CD4-positive, alpha-beta memory T cell (primary cell): Measurements from ENCODE around the gene ADGRA3. TPM values are rescaled to one million over a fixed set of nuclear protein-coding genes. Genes with fewer than 3 reads are reported as not detected.

ENCODE experiments used
- CTCF ChIA-PET: fragments of 350-600 bp; sonication (Branson Sonifier 250); formaldehyde crosslinking; loops from one replicate; lab custom pipeline; 2021; ENCODE audit warnings: inconsistent platforms; ENCODE audit not compliant: partially characterized antibody; lab: Charles Lee
- POLR2A ChIA-PET: fragments of 350-600 bp; sonication (Branson Sonifier 250); formaldehyde crosslinking; loops from one replicate; lab custom pipeline; 2021; ENCODE audit not compliant: partially characterized antibody; lab: Charles Lee
- DNase-seq, 5 donors: peaks; one replicate each; pipeline versions ENCODE4 v3.0.0 to v3.0.0-alpha.2; 2020 to 2022; ENCODE audit warnings: mixed read lengths in 1 of 5
- H3K27ac ChIP-seq: one replicate; pipeline ENCODE4 v1.7.0; 2013; ENCODE audit warnings: low read depth, low read length
- H3K27me3 ChIP-seq: 2 replicates; pipeline ENCODE4 v1.7.0; 2013; ENCODE audit warnings: mild to moderate bottlenecking, low read length, moderate library complexity; ENCODE audit not compliant: insufficient read depth
- H3K36me3 ChIP-seq: 2 replicates; pipeline ENCODE4 v1.7.0; 2013; ENCODE audit warnings: mild to moderate bottlenecking, low read length, moderate library complexity; ENCODE audit not compliant: insufficient read depth
- H3K4me1 ChIP-seq: 2 replicates; pipeline ENCODE4 v1.7.0; 2013; ENCODE audit warnings: mild to moderate bottlenecking, low read length, moderate library complexity; ENCODE audit not compliant: insufficient read depth
- H3K4me3 ChIP-seq, 2 donors: one replicate each; pipeline ENCODE4 v1.7.0; 2013; ENCODE audit warnings: low read length in 2 of 2, mild to moderate bottlenecking in 1 of 2
- H3K9me3 ChIP-seq, 2 donors: one replicate each; pipeline ENCODE4 v1.7.0; 2013; ENCODE audit warnings: low read length in 2 of 2, control low read depth in 1 of 2; ENCODE audit not compliant: control insufficient read depth in 1 of 2
- H3K27ac Mint-ChIP-seq, 7 donors: one replicate each; pipeline ENCODE4 v1.8.0; 2020 to 2021; ENCODE audit warnings: mixed read lengths in 7 of 7, mild to moderate bottlenecking in 6 of 7, inconsistent platforms in 3 of 7, moderate library complexity in 3 of 7
- H3K27me3 Mint-ChIP-seq, 2 donors: one replicate each; pipeline ENCODE4 v1.8.0; 2020 to 2021; ENCODE audit warnings: mixed read lengths in 2 of 2
- H3K36me3 Mint-ChIP-seq, 2 donors: one replicate each; pipeline ENCODE4 v1.8.0; 2020 to 2021; ENCODE audit warnings: mixed read lengths in 2 of 2, inconsistent platforms in 1 of 2, mild to moderate bottlenecking in 1 of 2
- H3K4me1 Mint-ChIP-seq, 4 donors: one replicate each; pipeline ENCODE4 v1.8.0; 2020 to 2021; ENCODE audit warnings: mixed read lengths in 4 of 4, mild to moderate bottlenecking in 1 of 4
- H3K4me3 Mint-ChIP-seq, 8 donors: one replicate each; pipeline ENCODE4 v1.8.0; 2020 to 2021; ENCODE audit warnings: mixed read lengths in 8 of 8, mild to moderate bottlenecking in 7 of 8, moderate library complexity in 6 of 8, inconsistent platforms in 3 of 8
- H3K9me3 Mint-ChIP-seq, 8 donors: one replicate each; pipeline ENCODE4 v1.8.0; 2020 to 2021; ENCODE audit warnings: mixed read lengths in 8 of 8, mild to moderate bottlenecking in 5 of 8, inconsistent platforms in 3 of 8, moderate library complexity in 1 of 8
- intact Hi-C: fragments of 100-400 bp; cut with micrococcal nuclease; formaldehyde crosslinking; loops from one replicate; pipeline ENCODE4 v1.15.1; 2023
- polyA plus RNA-seq, 2 donors: library from polyadenylated mRNA; unstranded; fragments of 300-500 nt; fragmentation: Illumina TruSeq; gene quantifications; one replicate each; pipeline ENCODE4 v1.2.3, GENCODE V29; 2021
- total RNA-seq, 2 experiments: library from RNA; stranded (reverse); gene quantifications; one replicate each; pipeline ENCODE4 v1.2.3, GENCODE V29; 2021

Gene ADGRA3
- total and polyA plus RNA-seq, 4 experiments from 2014 or later, result 0.09 to 0.30 (median 0.20) TPM; not detected in 1

- H3K9me3 Mint-ChIP-seq, result peaks cover 0 to 21% (median 10%) of the 10 kb centered on the region in 8 donors
- H3K4me3 Mint-ChIP-seq, result no peak overlapping the region
- Histone ChIP-seq H3K36me3 (no peaks in the 10 kb centered on the region), H3K4me3 (no peak overlapping the region), H3K9me3 (no peaks in the 10 kb centered on the region), H3K27me3 (no peaks in the 10 kb centered on the region), H3K27ac (no peak overlapping the region), H3K4me1 (no peaks in the 10 kb centered on the region)
- H3K27ac Mint-ChIP-seq, result no peak overlapping the region
- intact Hi-C loops, result no loop called here
- CTCF ChIA-PET, result no interaction called here
- POLR2A ChIA-PET, result no interaction called here
- no peak for DNase-seq
- H3K27me3 Mint-ChIP-seq, result peaks cover 13 to 16% of the 10 kb centered on the region in 2 donors
- H3K4me1 Mint-ChIP-seq, result peaks cover 0 to 9% (median 3%) of the 10 kb centered on the region in 4 donors
- H3K36me3 Mint-ChIP-seq, result no peaks in the 10 kb centered on the region
These were observed 5.1 kb downstream of the ADGRA3 start for GRCh38 chr4:22510750-22511149.

- no peak overlapping the region for H3K4me3 ChIP-seq
- H3K4me1 Mint-ChIP-seq, result no peaks in the 10 kb centered on the region
- intact Hi-C loops, result no loop called here
- no peak overlapping the region for H3K4me3 Mint-ChIP-seq
- DNase-seq, result no peak
- no peaks in the 10 kb centered on the region for H3K36me3 ChIP-seq
- no peaks in the 10 kb centered on the region for H3K4me1 ChIP-seq
- H3K27ac ChIP-seq, result no peak overlapping the region
- H3K27me3 Mint-ChIP-seq, result peaks cover 3 to 5% of the 10 kb centered on the region in 2 donors
- H3K27me3 ChIP-seq, result no peaks in the 10 kb centered on the region
- no peak overlapping the region for H3K27ac Mint-ChIP-seq
- H3K36me3 Mint-ChIP-seq, result no peaks in the 10 kb centered on the region
- ChIA-PET CTCF (no interaction called here), POLR2A (no interaction called here)
- peaks cover 0 to 22% (median 9%) of the 10 kb centered on the region in 8 donors for H3K9me3 Mint-ChIP-seq
- no peaks in the 10 kb centered on the region for H3K9me3 ChIP-seq
These were observed 7.5 kb downstream of the ADGRA3 start for GRCh38 chr4:22508376-22508775.

GRCh38 chr4:22504922-22505321 is 10.9 kb downstream of the ADGRA3 start:
- H3K36me3 Mint-ChIP-seq, result no peaks in the 10 kb centered on the region
- DNase-seq, result no peak
- CTCF ChIA-PET, result no interaction called here
- POLR2A ChIA-PET, result no interaction called here
- H3K4me3 Mint-ChIP-seq, result no peak overlapping the region
- Histone ChIP-seq H3K27me3 (no peaks in the 10 kb centered on the region), H3K9me3 (no peaks in the 10 kb centered on the region), H3K36me3 (no peaks in the 10 kb centered on the region), H3K4me1 (no peaks in the 10 kb centered on the region), H3K27ac (no peak overlapping the region), H3K4me3 (no peak overlapping the region)
- H3K27me3 Mint-ChIP-seq, result no peaks in the 10 kb centered on the region
- no peak overlapping the region for H3K27ac Mint-ChIP-seq
- peaks cover 0 to 12% (median 4%) of the 10 kb centered on the region in 8 donors for H3K9me3 Mint-ChIP-seq
- H3K4me1 Mint-ChIP-seq, result no peaks in the 10 kb centered on the region
- intact Hi-C loops, result no loop called here

GRCh38 chr4:22504447-22504846 is 11.4 kb downstream of the ADGRA3 start:
- H3K4me3 Mint-ChIP-seq, result no peak overlapping the region
- no peaks in the 10 kb centered on the region for H3K27me3 Mint-ChIP-seq
- Histone ChIP-seq H3K9me3 (no peaks in the 10 kb centered on the region), H3K27ac (no peak overlapping the region), H3K4me1 (no peaks in the 10 kb centered on the region), H3K27me3 (no peaks in the 10 kb centered on the region), H3K36me3 (no peaks in the 10 kb centered on the region), H3K4me3 (no peak overlapping the region)
- H3K27ac Mint-ChIP-seq, result no peak overlapping the region
- POLR2A ChIA-PET, result no interaction called here
- peaks cover 0 to 16% (median 4%) of the 10 kb centered on the region in 8 donors for H3K9me3 Mint-ChIP-seq
- no peaks in the 10 kb centered on the region for H3K36me3 Mint-ChIP-seq
- CTCF ChIA-PET, result no interaction called here
- intact Hi-C loops, result no loop called here
- DNase-seq, result no peak
- no peaks in the 10 kb centered on the region for H3K4me1 Mint-ChIP-seq

GRCh38 chr4:22502895-22503814 is 12.7 kb downstream of the ADGRA3 start:
- no peak overlapping the region for H3K27ac ChIP-seq
- Mint-ChIP-seq H3K9me3 (peaks cover 0 to 12% (median 1%) of the 10 kb centered on the region in 8 donors), H3K27me3 (no peaks in the 10 kb centered on the region), H3K27ac (no peak overlapping the region), H3K4me3 (no peak overlapping the region), H3K4me1 (no peaks in the 10 kb centered on the region), H3K36me3 (no peaks in the 10 kb centered on the region)
- ChIA-PET POLR2A (no interaction called here), CTCF (no interaction called here)
- no peak for DNase-seq
- no peaks in the 10 kb centered on the region for H3K4me1 ChIP-seq
- intact Hi-C loops, result no loop called here
- no peaks in the 10 kb centered on the region for H3K9me3 ChIP-seq
- H3K36me3 ChIP-seq, result no peaks in the 10 kb centered on the region
- no peak overlapping the region for H3K4me3 ChIP-seq
- no peaks in the 10 kb centered on the region for H3K27me3 ChIP-seq

GRCh38 chr4:22501715-22502095 is 14.2 kb downstream of the ADGRA3 start:
- no peak for DNase-seq
- H3K27ac Mint-ChIP-seq, result no peak overlapping the region
- no peak overlapping the region for H3K4me3 Mint-ChIP-seq
- Histone ChIP-seq H3K9me3 (no peaks in the 10 kb centered on the region), H3K4me1 (no peaks in the 10 kb centered on the region), H3K27ac (no peak overlapping the region), H3K4me3 (no peak overlapping the region), H3K36me3 (no peaks in the 10 kb centered on the region), H3K27me3 (no peaks in the 10 kb centered on the region)
- no peaks in the 10 kb centered on the region for H3K4me1 Mint-ChIP-seq
- no peaks in the 10 kb centered on the region for H3K27me3 Mint-ChIP-seq
- CTCF ChIA-PET, result no interaction called here
- H3K36me3 Mint-ChIP-seq, result no peaks in the 10 kb centered on the region
- intact Hi-C loops, result no loop called here
- peaks cover 0 to 13% (median 1%) of the 10 kb centered on the region in 8 donors for H3K9me3 Mint-ChIP-seq
- POLR2A ChIA-PET, result no interaction called here

- no peaks in the 10 kb centered on the region for H3K9me3 ChIP-seq
- ChIA-PET CTCF (no interaction called here), POLR2A (no interaction called here)
- no peaks in the 10 kb centered on the region for H3K27me3 ChIP-seq
- no peaks in the 10 kb centered on the region for H3K36me3 ChIP-seq
- H3K27ac ChIP-seq, result no peak overlapping the region
- Mint-ChIP-seq H3K4me1 (no peaks in the 10 kb centered on the region), H3K36me3 (no peaks in the 10 kb centered on the region), H3K27me3 (no peaks in the 10 kb centered on the region), H3K27ac (no peak overlapping the region), H3K4me3 (no peak overlapping the region), H3K9me3 (peaks cover 0 to 13% (median 1%) of the 10 kb centered on the region in 8 donors)
- intact Hi-C loops, result no loop called here
- no peak for DNase-seq
- no peak overlapping the region for H3K4me3 ChIP-seq
- no peaks in the 10 kb centered on the region for H3K4me1 ChIP-seq
These were observed 14.8 kb downstream of the ADGRA3 start for GRCh38 chr4:22500831-22501714.
